ENCODE data around the gene KDM4B. TPM values are rescaled to one million over a fixed set of nuclear protein-coding genes. Genes with fewer than 3 reads are reported as not detected.

KDM4B gene
- total and polyA plus RNA-seq, 4 donors = 17.1 to 49.5 (median 24.7) TPM

- no peak for TF ChIP-seq CTCF (IDR thresholded peaks at IDR 0.05; ENCODE audit: control extremely low read depth, extremely low read depth)
- H3K9ac ChIP-seq (ENCODE audit: insufficient read depth in 1 of 2, low read length in 2 of 2) = no peak overlapping the region
- DNase-seq = no peak
- no peak overlapping the region for H3K27ac ChIP-seq (ENCODE audit: low read depth in 1 of 2, low read length in 1 of 2)
- H3K4me3 ChIP-seq = no peak overlapping the region
- no peaks in the 10 kb centered on the region for H3K27me3 ChIP-seq (ENCODE audit: control insufficient read depth in 3 of 3, insufficient read depth in 3 of 3, low read length in 2 of 3)
- peaks cover 10 to 75% (median 23%) of the 10 kb centered on the region in 4 donors for H3K36me3 ChIP-seq (ENCODE audit: control insufficient read depth in 4 of 4, insufficient read depth in 4 of 4, low read length in 4 of 4)
- peaks cover 0 to 10% (median 0%) of the 10 kb centered on the region in 5 donors for H3K4me1 ChIP-seq (ENCODE audit: control insufficient read depth in 5 of 5, insufficient read depth in 5 of 5, low read length in 5 of 5)
- H3K9me3 ChIP-seq (ENCODE audit: control insufficient read depth in 4 of 4, insufficient read depth in 3 of 4, low read length in 3 of 4) = no peaks in the 10 kb centered on the region
- no peak for ATAC-seq (ENCODE audit: insufficient read depth, low FRiP score)
- whole genome bisulfite sequencing, 2 donors = 94 to 96% methylated on average over 36 of the region's 36 CpGs
Observed at GRCh38 chr19:5141850-5142724, 173.2 kb downstream of the KDM4B start.

GRCh38 chr19:5142725-5143097, 173.8 kb downstream of the KDM4B start:
- TF ChIP-seq CTCF (IDR thresholded peaks at IDR 0.05; ENCODE audit: control extremely low read depth, extremely low read depth) = no peak
- Histone ChIP-seq H3K27ac (ENCODE audit: low read depth in 1 of 2, low read length in 1 of 2) (no peak overlapping the region), H3K9me3 (ENCODE audit: control insufficient read depth in 4 of 4, insufficient read depth in 3 of 4, low read length in 3 of 4) (no peaks in the 10 kb centered on the region), H3K27me3 (ENCODE audit: control insufficient read depth in 3 of 3, insufficient read depth in 3 of 3, low read length in 2 of 3) (no peaks in the 10 kb centered on the region), H3K4me1 (ENCODE audit: control insufficient read depth in 5 of 5, insufficient read depth in 5 of 5, low read length in 5 of 5) (peaks cover 0 to 10% (median 0%) of the 10 kb centered on the region in 5 donors), H3K9ac (ENCODE audit: insufficient read depth in 1 of 2, low read length in 2 of 2) (no peak overlapping the region), H3K4me3 (no peak overlapping the region), H3K36me3 (ENCODE audit: control insufficient read depth in 4 of 4, insufficient read depth in 4 of 4, low read length in 4 of 4) (peaks cover 10 to 73% (median 19%) of the 10 kb centered on the region in 4 donors)
- WGBS, 2 donors = 91 to 94% methylated on average over 22 of the region's 22 CpGs
- ATAC-seq (ENCODE audit: insufficient read depth, low FRiP score) = no peak
- DNase-seq = no peak

GRCh38 chr19:5143471-5144411, 174.8 kb downstream of the KDM4B start:
- Histone ChIP-seq H3K4me1 (ENCODE audit: control insufficient read depth in 5 of 5, insufficient read depth in 5 of 5, low read length in 5 of 5) (peaks cover 0 to 10% (median 0%) of the 10 kb centered on the region in 5 donors), H3K4me3 (no peak overlapping the region), H3K9me3 (ENCODE audit: control insufficient read depth in 4 of 4, insufficient read depth in 3 of 4, low read length in 3 of 4) (no peaks in the 10 kb centered on the region), H3K9ac (ENCODE audit: insufficient read depth in 1 of 2, low read length in 2 of 2) (no peak overlapping the region), H3K27me3 (ENCODE audit: control insufficient read depth in 3 of 3, insufficient read depth in 3 of 3, low read length in 2 of 3) (no peaks in the 10 kb centered on the region), H3K36me3 (ENCODE audit: control insufficient read depth in 4 of 4, insufficient read depth in 4 of 4, low read length in 4 of 4) (peaks cover 6 to 76% (median 14%) of the 10 kb centered on the region in 4 donors), H3K27ac (ENCODE audit: low read depth in 1 of 2, low read length in 1 of 2) (no peak overlapping the region)
- DNase-seq (no peak), ATAC-seq (ENCODE audit: insufficient read depth, low FRiP score) (no peak)
- no peak for TF ChIP-seq CTCF (IDR thresholded peaks at IDR 0.05; ENCODE audit: control extremely low read depth, extremely low read depth)
- 89 to 94% methylated on average over 51 of the region's 51 CpGs for WGBS, 2 donors
